Memory B cell (primary cell): ENCODE results near the gene PDXDC1.
"Not testable (repeated sequence)": the region's sequence is repeated elsewhere in the genome, so short reads cannot be mapped to it uniquely, and the experiment has no call there.

Experiments
- ATAC-seq: fragments of 150-1000 bp; cut with Tn5 transposase; 2 replicates; pipeline ENCODE4 v1.10.0; 2021; ENCODE audit warnings: low read depth, mild to moderate bottlenecking, moderate library complexity
- DNase-seq, 2 donors: peaks; one replicate each; pipeline ENCODE4 v3.0.0; 2022; ENCODE audit warnings: low spot score in 2 of 2
- H3K27ac Mint-ChIP-seq: one replicate; pipeline ENCODE4 v1.8.0; 2022; ENCODE audit warnings: mild to moderate bottlenecking, moderate library complexity, mixed read lengths
- H3K27me3 Mint-ChIP-seq: one replicate; pipeline ENCODE4 v1.8.0; 2022; ENCODE audit warnings: mixed read lengths
- H3K36me3 Mint-ChIP-seq: one replicate; pipeline ENCODE4 v1.8.0; 2022; ENCODE audit warnings: mild to moderate bottlenecking, mixed read lengths
- H3K4me1 Mint-ChIP-seq: one replicate; pipeline ENCODE4 v1.8.0; 2022; ENCODE audit warnings: mixed read lengths
- H3K4me3 Mint-ChIP-seq: one replicate; pipeline ENCODE4 v1.8.0; 2022; ENCODE audit warnings: mild to moderate bottlenecking, moderate library complexity, mixed read lengths
- H3K9me3 Mint-ChIP-seq: one replicate; pipeline ENCODE4 v1.8.0; 2022; ENCODE audit warnings: mixed read lengths

The PDXDC1 gene

GRCh38 chr16:15143601-15144091 lies 168.8 kb downstream of the PDXDC1 start:
- not testable (repeated sequence) for H3K36me3 Mint-ChIP-seq, H3K4me3 Mint-ChIP-seq, H3K27me3 Mint-ChIP-seq, H3K4me1 Mint-ChIP-seq, DNase-seq, ATAC-seq, H3K9me3 Mint-ChIP-seq, H3K27ac Mint-ChIP-seq

- H3K36me3 Mint-ChIP-seq, H3K27ac Mint-ChIP-seq, H3K4me3 Mint-ChIP-seq, H3K4me1 Mint-ChIP-seq, H3K27me3 Mint-ChIP-seq, DNase-seq, H3K9me3 Mint-ChIP-seq, ATAC-seq: not testable (repeated sequence)
Observed at GRCh38 chr16:15144092-15144631, 169.3 kb downstream of the PDXDC1 start.

- H3K4me1 Mint-ChIP-seq, H3K4me3 Mint-ChIP-seq, H3K36me3 Mint-ChIP-seq, ATAC-seq, H3K27me3 Mint-ChIP-seq, DNase-seq, H3K9me3 Mint-ChIP-seq, H3K27ac Mint-ChIP-seq: not testable (repeated sequence)
Observed at GRCh38 chr16:15144781-15145417, 170.1 kb downstream of the PDXDC1 start.

- H3K4me1 Mint-ChIP-seq, H3K9me3 Mint-ChIP-seq, H3K4me3 Mint-ChIP-seq, H3K27ac Mint-ChIP-seq, H3K36me3 Mint-ChIP-seq, DNase-seq, ATAC-seq, H3K27me3 Mint-ChIP-seq: not testable (repeated sequence)
Observed at GRCh38 chr16:15145418-15146263, 170.8 kb downstream of the PDXDC1 start.

GRCh38 chr16:15146264-15146662 lies 171.4 kb downstream of the PDXDC1 start:
- ATAC-seq, H3K9me3 Mint-ChIP-seq, H3K4me1 Mint-ChIP-seq, DNase-seq, H3K27me3 Mint-ChIP-seq, H3K36me3 Mint-ChIP-seq, H3K27ac Mint-ChIP-seq, H3K4me3 Mint-ChIP-seq: not testable (repeated sequence)

GRCh38 chr16:15148831-15149230 lies 174.0 kb downstream of the PDXDC1 start:
- not testable (repeated sequence) for H3K9me3 Mint-ChIP-seq, ATAC-seq, H3K4me1 Mint-ChIP-seq, H3K27ac Mint-ChIP-seq, H3K27me3 Mint-ChIP-seq, H3K4me3 Mint-ChIP-seq, H3K36me3 Mint-ChIP-seq, DNase-seq

- not testable (repeated sequence) for H3K4me3 Mint-ChIP-seq, H3K4me1 Mint-ChIP-seq, DNase-seq, H3K27ac Mint-ChIP-seq, H3K36me3 Mint-ChIP-seq, ATAC-seq, H3K27me3 Mint-ChIP-seq, H3K9me3 Mint-ChIP-seq
Observed at GRCh38 chr16:15149260-15149659, 174.4 kb downstream of the PDXDC1 start.

- peak overlapping the region; percentile 71 for H3K4me3 Mint-ChIP-seq
Observed at GRCh38 chr16:15154005-15154404, 179.2 kb downstream of the PDXDC1 start.

GRCh38 chr16:15154650-15155562 lies 180.1 kb downstream of the PDXDC1 start:
- DNase-seq, result peak; percentile 78 to 88
- H3K27me3 Mint-ChIP-seq, H3K4me1 Mint-ChIP-seq, H3K9me3 Mint-ChIP-seq, H3K36me3 Mint-ChIP-seq: not testable (repeated sequence)
- ATAC-seq, result peak; percentile 98
- Mint-ChIP-seq H3K4me3 (peak overlapping the region; percentile 79), H3K27ac (peak overlapping the region; percentile 50)

More at GRCh38 chr16:15154005-15154404, 179.2 kb downstream of the PDXDC1 start:
- DNase-seq, ATAC-seq, H3K27me3 Mint-ChIP-seq, H3K4me1 Mint-ChIP-seq, H3K27ac Mint-ChIP-seq, H3K36me3 Mint-ChIP-seq, H3K9me3 Mint-ChIP-seq: not testable (repeated sequence)

GRCh38 chr16:15157644-15158043 lies 182.8 kb downstream of the PDXDC1 start:
- H3K4me3 Mint-ChIP-seq, ATAC-seq, H3K27ac Mint-ChIP-seq, DNase-seq, H3K4me1 Mint-ChIP-seq, H3K9me3 Mint-ChIP-seq, H3K27me3 Mint-ChIP-seq, H3K36me3 Mint-ChIP-seq: not testable (repeated sequence)

- H3K9me3 Mint-ChIP-seq, H3K4me1 Mint-ChIP-seq, H3K4me3 Mint-ChIP-seq, H3K27me3 Mint-ChIP-seq, H3K27ac Mint-ChIP-seq, H3K36me3 Mint-ChIP-seq, DNase-seq, ATAC-seq: not testable (repeated sequence)
Observed at GRCh38 chr16:15159671-15160070, 184.8 kb downstream of the PDXDC1 start.

- H3K9me3 Mint-ChIP-seq, H3K27me3 Mint-ChIP-seq, DNase-seq, H3K36me3 Mint-ChIP-seq, H3K4me1 Mint-ChIP-seq, H3K4me3 Mint-ChIP-seq, ATAC-seq, H3K27ac Mint-ChIP-seq: not testable (repeated sequence)
Observed at GRCh38 chr16:15160571-15160970, 185.7 kb downstream of the PDXDC1 start.

GRCh38 chr16:15163055-15163454 lies 188.2 kb downstream of the PDXDC1 start:
- not testable (repeated sequence) for ATAC-seq, DNase-seq, H3K27me3 Mint-ChIP-seq, H3K4me3 Mint-ChIP-seq, H3K9me3 Mint-ChIP-seq, H3K36me3 Mint-ChIP-seq, H3K27ac Mint-ChIP-seq, H3K4me1 Mint-ChIP-seq
